DND-41 (cell line): ENCODE data around the gene IDH3B.

Source experiments
- ATAC-seq: fragments of 200-7000 bp; cut with Tn5 transposase; 3 replicates; pipeline ENCODE4 v1.9.1; 2021; ENCODE audit warnings: low read depth; ENCODE audit not compliant: insufficient read depth
- DNase-seq: peaks from one replicate; pipeline ENCODE4 v3.0.0-alpha.2; 2020
- H2AFZ ChIP-seq: 2 replicates; pipeline ENCODE4 v1.6.0; 2012; ENCODE audit warnings: low read depth, low read length
- H3K27ac ChIP-seq: 2 replicates; pipeline ENCODE4 v1.5.1; 2012; ENCODE audit warnings: low read length, inconsistent platforms
- H3K27me3 ChIP-seq: fragments of 200-600 bp; sonication (generic); 2 replicates; pipeline ENCODE4 v1.6.0; 2012; ENCODE audit warnings: low read length, mild to moderate bottlenecking, inconsistent platforms; ENCODE audit not compliant: insufficient read depth, poor library complexity
- H3K36me3 ChIP-seq: 2 replicates; pipeline ENCODE4 v1.5.1; 2012; ENCODE audit warnings: low read length, inconsistent platforms; ENCODE audit not compliant: insufficient read depth
- H3K4me1 ChIP-seq: 2 replicates; pipeline ENCODE4 v1.5.1; 2012; ENCODE audit warnings: mild to moderate bottlenecking, low read length; ENCODE audit not compliant: insufficient read depth
- H3K4me2 ChIP-seq: 2 replicates; pipeline ENCODE4 v1.6.0; 2012; ENCODE audit warnings: mild to moderate bottlenecking, moderate library complexity, low read length, inconsistent platforms; ENCODE audit not compliant: insufficient read depth
- H3K4me3 ChIP-seq, 2 experiments: fragments of 200-600 bp in 1 of 2; shearing (Covaris generic) in 1 of 2; 2 replicates each; pipeline ENCODE4 v1.5.1; 2012 to 2016; ENCODE audit warnings: inconsistent platforms in 2 of 2, low read length in 2 of 2, mild to moderate bottlenecking in 2 of 2, low read depth in 1 of 2, moderate library complexity in 1 of 2
- H3K79me2 ChIP-seq: 2 replicates; pipeline ENCODE4 v1.6.0; 2012; ENCODE audit warnings: low read length, inconsistent platforms; ENCODE audit not compliant: insufficient read depth
- H3K9ac ChIP-seq: 2 replicates; pipeline ENCODE4 v1.6.0; 2012; ENCODE audit warnings: low read depth, mild to moderate bottlenecking, inconsistent platforms, low read length, moderate library complexity
- H3K9me3 ChIP-seq: 2 replicates; pipeline ENCODE4 v1.5.1; 2012; ENCODE audit warnings: low read length, moderate library complexity, mild to moderate bottlenecking, inconsistent platforms; ENCODE audit not compliant: insufficient read depth, severe bottlenecking
- H4K20me1 ChIP-seq: 2 replicates; pipeline ENCODE4 v1.6.0; 2012; ENCODE audit warnings: low read length; ENCODE audit not compliant: insufficient read depth
- EZH2 ChIP-seq: IDR thresholded peaks from 3 replicates; pipeline ENCODE4 v1.6.1; 2012; ENCODE audit warnings: borderline replicate concordance, low read depth, mild to moderate bottlenecking, moderate library complexity, low read length, inconsistent platforms; ENCODE audit not compliant: severe bottlenecking
- TF ChIP-seq, protein P1 (sequence below): IDR thresholded peaks from 2 replicates; pipeline ENCODE4 v1.5.1; 2012; ENCODE audit warnings: borderline replicate concordance, low read length, moderate library complexity, mild to moderate bottlenecking; ENCODE audit not compliant: poor library complexity, severe bottlenecking; ENCODE audit errors: extremely low read depth

The IDH3B gene

DNA sequence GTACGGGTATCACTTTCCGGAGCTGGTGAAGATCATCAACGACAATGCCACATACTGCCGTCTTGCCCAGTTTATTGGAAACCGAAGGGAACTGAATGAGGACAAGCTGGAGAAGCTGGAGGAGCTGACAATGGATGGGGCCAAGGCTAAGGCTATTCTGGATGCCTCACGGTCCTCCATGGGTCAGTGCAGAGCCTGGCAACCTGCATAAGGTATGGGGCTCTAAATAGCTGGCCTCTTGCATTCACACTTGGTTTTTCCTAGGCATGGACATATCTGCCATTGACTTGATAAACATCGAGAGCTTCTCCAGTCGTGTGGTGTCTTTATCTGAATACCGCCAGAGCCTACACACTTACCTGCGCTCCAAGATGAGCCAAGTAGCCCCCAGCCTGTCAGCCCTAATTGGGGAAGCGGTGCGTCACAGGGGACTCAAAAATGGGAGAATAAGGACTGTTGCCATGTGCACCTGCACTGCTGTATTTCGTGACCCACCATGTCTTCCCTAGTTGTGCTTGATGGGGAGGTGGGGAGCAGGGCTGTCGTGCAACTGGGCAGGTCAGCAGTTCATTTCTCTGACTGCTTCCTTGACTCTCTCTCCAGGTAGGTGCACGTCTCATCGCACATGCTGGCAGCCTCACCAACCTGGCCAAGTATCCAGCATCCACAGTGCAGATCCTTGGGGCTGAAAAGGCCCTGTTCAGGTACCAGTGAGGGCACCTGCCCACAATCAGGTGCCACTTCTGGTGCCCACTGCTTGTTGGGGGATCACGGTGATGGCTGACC is 8.5 kb downstream of the IDH3B start:
- Histone ChIP-seq H3K79me2 (peaks cover 65% of the 10 kb centered on the region), H3K4me3 (peak overlapping the region in 1 of 2 experiments; percentile 86; a peak in 1 of 4 replicates), H3K9ac (no peak overlapping the region), H3K9me3 (no peaks in the 10 kb centered on the region), H3K36me3 (peaks cover 76% of the 10 kb centered on the region), H3K4me2 (peak overlapping the region; percentile 85), H3K4me1 (peaks cover 49% of the 10 kb centered on the region), H4K20me1 (peaks cover 77% of the 10 kb centered on the region), H3K27ac (no peak overlapping the region), H2AFZ (no peak overlapping the region), H3K27me3 (no peaks in the 10 kb centered on the region)
- DNase-seq (no peak), ATAC-seq (no peak)
- TF ChIP-seq EZH2: no peak
- TF ChIP-seq, protein P1, sequence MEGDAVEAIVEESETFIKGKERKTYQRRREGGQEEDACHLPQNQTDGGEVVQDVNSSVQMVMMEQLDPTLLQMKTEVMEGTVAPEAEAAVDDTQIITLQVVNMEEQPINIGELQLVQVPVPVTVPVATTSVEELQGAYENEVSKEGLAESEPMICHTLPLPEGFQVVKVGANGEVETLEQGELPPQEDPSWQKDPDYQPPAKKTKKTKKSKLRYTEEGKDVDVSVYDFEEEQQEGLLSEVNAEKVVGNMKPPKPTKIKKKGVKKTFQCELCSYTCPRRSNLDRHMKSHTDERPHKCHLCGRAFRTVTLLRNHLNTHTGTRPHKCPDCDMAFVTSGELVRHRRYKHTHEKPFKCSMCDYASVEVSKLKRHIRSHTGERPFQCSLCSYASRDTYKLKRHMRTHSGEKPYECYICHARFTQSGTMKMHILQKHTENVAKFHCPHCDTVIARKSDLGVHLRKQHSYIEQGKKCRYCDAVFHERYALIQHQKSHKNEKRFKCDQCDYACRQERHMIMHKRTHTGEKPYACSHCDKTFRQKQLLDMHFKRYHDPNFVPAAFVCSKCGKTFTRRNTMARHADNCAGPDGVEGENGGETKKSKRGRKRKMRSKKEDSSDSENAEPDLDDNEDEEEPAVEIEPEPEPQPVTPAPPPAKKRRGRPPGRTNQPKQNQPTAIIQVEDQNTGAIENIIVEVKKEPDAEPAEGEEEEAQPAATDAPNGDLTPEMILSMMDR: peak; percentile 3

- peaks cover 71% of the 10 kb centered on the region for H4K20me1 ChIP-seq
- no peak overlapping the region for H2AFZ ChIP-seq
- no peak for DNase-seq
- no peak for ATAC-seq
- no peaks in the 10 kb centered on the region for H3K9me3 ChIP-seq
- H3K27me3 ChIP-seq: no peaks in the 10 kb centered on the region
- 0 out of 2 replicates have a peak overlapping the region, but pooled peaks have one; percentile 11 for H3K27ac ChIP-seq
- H3K9ac ChIP-seq: peak overlapping the region; percentile 94
- peak overlapping the region in 1 of 2 experiments; percentile 86; a peak in 3 of 4 replicates for H3K4me3 ChIP-seq
- peaks cover 69% of the 10 kb centered on the region for H3K36me3 ChIP-seq
- peaks cover 49% of the 10 kb centered on the region for H3K4me1 ChIP-seq
- peak overlapping the region; percentile 85 for H3K4me2 ChIP-seq
- no peak for TF ChIP-seq EZH2
- TF ChIP-seq, protein P1: no peak
- H3K79me2 ChIP-seq: peaks cover 65% of the 10 kb centered on the region
Observed at GRCh38 chr20:2654831-2655230, 9.2 kb downstream of the IDH3B start.

GRCh38 chr20:2654384-2654822 is 9.6 kb downstream of the IDH3B start:
- H3K27me3 ChIP-seq: no peaks in the 10 kb centered on the region
- H3K4me2 ChIP-seq: peak overlapping the region; percentile 85
- H2AFZ ChIP-seq: no peak overlapping the region
- no peak for DNase-seq
- H4K20me1 ChIP-seq: peaks cover 67% of the 10 kb centered on the region
- peak overlapping the region; percentile 94 for H3K9ac ChIP-seq
- H3K4me1 ChIP-seq: peaks cover 49% of the 10 kb centered on the region
- H3K79me2 ChIP-seq: peaks cover 65% of the 10 kb centered on the region
- peak overlapping the region; percentile 75 to 86; a peak in 3 of 4 replicates for H3K4me3 ChIP-seq
- no peak for TF ChIP-seq EZH2
- peak overlapping the region; percentile 33 for H3K27ac ChIP-seq
- no peaks in the 10 kb centered on the region for H3K9me3 ChIP-seq
- peaks cover 65% of the 10 kb centered on the region for H3K36me3 ChIP-seq
- no peak for ATAC-seq
